ENCODE measurements around the gene LEMD2. TPM values are rescaled to one million over a fixed set of nuclear protein-coding genes. Genes with fewer than 3 reads are reported as not detected.
A peak's percentile ranks its signal among the peaks of the same experiment; 100 is the strongest.

LEMD2 gene
- total and polyA plus RNA-seq, 2 of the 4 experiments (the other 2 are of a cell fraction): 26.5 to 43.6 TPM

DNA sequence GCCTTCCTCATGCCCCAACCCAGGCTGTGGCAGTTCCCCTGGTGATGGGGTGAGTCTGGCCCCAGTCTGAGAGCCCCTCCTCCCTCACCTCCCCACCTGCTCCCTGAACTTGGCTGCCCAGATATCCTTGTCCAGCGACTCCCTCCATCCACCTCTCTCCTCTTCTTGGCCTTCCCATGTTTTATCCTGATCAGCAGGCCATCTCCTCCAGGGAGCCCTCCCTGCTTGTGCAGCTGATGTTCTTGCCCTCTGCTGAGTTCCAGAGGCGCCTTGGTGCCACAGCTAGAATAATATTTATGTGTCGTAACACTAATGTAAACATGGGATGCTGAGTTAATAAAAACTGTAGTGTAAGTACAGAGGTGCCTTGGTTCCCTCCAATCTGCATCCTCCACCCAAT lies 31.8 kb downstream of the LEMD2 start:
- Histone ChIP-seq H3K4me3 (ENCODE audit: insufficient read depth, low read depth, low read length) (no peak overlapping the region), H3K9ac (ENCODE audit: low read depth, low read length) (no peak overlapping the region), H4K5ac (ENCODE audit: low read depth, low read length) (no peak overlapping the region), H3K9me3 (ENCODE audit: control insufficient read depth, insufficient read depth, low read length) (no peaks in the 10 kb centered on the region), H3K9me1 (ENCODE audit: insufficient read depth, low read length) (no peaks in the 10 kb centered on the region), H3K4me1 (ENCODE audit: control insufficient read depth, insufficient read depth, low read length) (peaks cover 16% of the 10 kb centered on the region; the same call in 1 of the 2 replicates), H4K8ac (ENCODE audit: low read depth in 2 of 2, low read length in 2 of 2) (no peak overlapping the region), H3K18ac (ENCODE audit: low read depth, low read length) (no peak overlapping the region), H2AK5ac (ENCODE audit: low read depth, low read length) (0 out of 2 replicates have a peak overlapping the region, but pooled peaks have one; percentile 30), H3K36me3 (ENCODE audit: control insufficient read depth, insufficient read depth, low read length) (no peaks in the 10 kb centered on the region), H4K20me1 (ENCODE audit: insufficient read depth, low read length) (peaks cover 5% of the 10 kb centered on the region), H2BK120ac (ENCODE audit: low read depth, low read length) (no peak overlapping the region), H3K27me3 (ENCODE audit: control insufficient read depth, insufficient read depth, low read length) (no peaks in the 10 kb centered on the region), H4K91ac (ENCODE audit: insufficient read depth, low read depth, low read length) (no peak overlapping the region), H3K23ac (ENCODE audit: low read depth, low read length) (no peak overlapping the region), H2AFZ (replicated peaks; ENCODE audit: low read length, poor library complexity) (no peak overlapping the region), H2BK20ac (ENCODE audit: low read depth, low read length) (no peak overlapping the region), H3K27ac (ENCODE audit: insufficient read depth, low read length) (no peak overlapping the region), H3K79me1 (ENCODE audit: low read depth in 1 of 2, low read length in 2 of 2) (no peaks in the 10 kb centered on the region), H3K14ac (replicated peaks; ENCODE audit: low read depth, low read length) (no peak overlapping the region), H2AK9ac (replicated peaks; ENCODE audit: low read depth, low read length, poor library complexity) (peak overlapping the region; percentile 60), H2BK15ac (ENCODE audit: low read depth, low read length) (no peak overlapping the region), H2BK5ac (ENCODE audit: low read depth, low read length, poor library complexity, severe bottlenecking) (no peak overlapping the region), H3K4ac (ENCODE audit: low read depth, low read length) (no peak overlapping the region; the same call in 1 of the 2 replicates), H3K56ac (ENCODE audit: extremely low read depth, insufficient read depth, low read length) (no peak overlapping the region), H3K4me2 (ENCODE audit: low read depth, low read length) (no peak overlapping the region)
- POLR2A ChIA-PET (ENCODE audit: unreplicated experiment): no interaction called here
- CTCF ChIA-PET: interaction anchor here (1.4 kb wide), 1 partner anchor 271 kb away, joined by 3 read pairs; no protein-coding TSS in a partner anchor
- ATAC-seq (ENCODE audit: low read depth) (peak; percentile 10; the same call in 1 of the 2 replicates), DNase-seq (no peak)
- BruUV-seq (replicated peaks): no TSS peak
- dilution Hi-C loops (cut with HindIII; ENCODE audit: low sequenced_read_pairs, unreplicated experiment) (no loop called here), in situ Hi-C loops (cut with MboI; ENCODE audit: low sequenced_read_pairs) (no loop called here), intact Hi-C loops (cut with micrococcal nuclease) (no loop called here)
- TF ChIP-seq SMC3 (IDR thresholded peaks at IDR 0.05; ENCODE audit: low read depth, low read length) (no peak), MXI1 (IDR thresholded peaks at IDR 0.05; ENCODE audit: borderline replicate concordance, low read depth, low read length) (no peak), RAD21 (IDR thresholded peaks at IDR 0.05; ENCODE audit: low read length) (no peak), BHLHE40 (IDR thresholded peaks at IDR 0.05; ENCODE audit: low read depth, low read length) (no peak), POLR2A (IDR thresholded peaks at IDR 0.05; ENCODE audit: low read depth, low read length) (no peak), RCOR1 (IDR thresholded peaks at IDR 0.05; ENCODE audit: insufficient replicate concordance, low read length) (no peak), NFE2L2 (IDR thresholded peaks at IDR 0.05; ENCODE audit: low read depth, low read length) (no peak), MAFK (IDR thresholded peaks at IDR 0.05; ENCODE audit: low read depth, low read length) (no peak), CHD1 (IDR thresholded peaks at IDR 0.05; ENCODE audit: low read depth, low read length) (no peak), FOS (IDR thresholded peaks at IDR 0.05; ENCODE audit: low read depth, low read length) (no peak), MAZ (IDR thresholded peaks at IDR 0.05; ENCODE audit: borderline replicate concordance, low read depth, low read length) (no peak), CEBPB (IDR thresholded peaks at IDR 0.05; ENCODE audit: low read depth, low read length) (no peak), RFX5 (IDR thresholded peaks at IDR 0.05; ENCODE audit: low read depth, low read length) (no peak)
- TF ChIP-seq, protein P1, sequence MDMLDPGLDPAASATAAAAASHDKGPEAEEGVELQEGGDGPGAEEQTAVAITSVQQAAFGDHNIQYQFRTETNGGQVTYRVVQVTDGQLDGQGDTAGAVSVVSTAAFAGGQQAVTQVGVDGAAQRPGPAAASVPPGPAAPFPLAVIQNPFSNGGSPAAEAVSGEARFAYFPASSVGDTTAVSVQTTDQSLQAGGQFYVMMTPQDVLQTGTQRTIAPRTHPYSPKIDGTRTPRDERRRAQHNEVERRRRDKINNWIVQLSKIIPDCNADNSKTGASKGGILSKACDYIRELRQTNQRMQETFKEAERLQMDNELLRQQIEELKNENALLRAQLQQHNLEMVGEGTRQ (IDR thresholded peaks at IDR 0.05; ENCODE audit: low read depth, low read length): no peak
- TF ChIP-seq, protein P2, sequence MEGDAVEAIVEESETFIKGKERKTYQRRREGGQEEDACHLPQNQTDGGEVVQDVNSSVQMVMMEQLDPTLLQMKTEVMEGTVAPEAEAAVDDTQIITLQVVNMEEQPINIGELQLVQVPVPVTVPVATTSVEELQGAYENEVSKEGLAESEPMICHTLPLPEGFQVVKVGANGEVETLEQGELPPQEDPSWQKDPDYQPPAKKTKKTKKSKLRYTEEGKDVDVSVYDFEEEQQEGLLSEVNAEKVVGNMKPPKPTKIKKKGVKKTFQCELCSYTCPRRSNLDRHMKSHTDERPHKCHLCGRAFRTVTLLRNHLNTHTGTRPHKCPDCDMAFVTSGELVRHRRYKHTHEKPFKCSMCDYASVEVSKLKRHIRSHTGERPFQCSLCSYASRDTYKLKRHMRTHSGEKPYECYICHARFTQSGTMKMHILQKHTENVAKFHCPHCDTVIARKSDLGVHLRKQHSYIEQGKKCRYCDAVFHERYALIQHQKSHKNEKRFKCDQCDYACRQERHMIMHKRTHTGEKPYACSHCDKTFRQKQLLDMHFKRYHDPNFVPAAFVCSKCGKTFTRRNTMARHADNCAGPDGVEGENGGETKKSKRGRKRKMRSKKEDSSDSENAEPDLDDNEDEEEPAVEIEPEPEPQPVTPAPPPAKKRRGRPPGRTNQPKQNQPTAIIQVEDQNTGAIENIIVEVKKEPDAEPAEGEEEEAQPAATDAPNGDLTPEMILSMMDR (conservative IDR thresholded peaks at IDR 0.05; ENCODE audit: low read depth, low read length): no peak
- TF ChIP-seq, protein P3, sequence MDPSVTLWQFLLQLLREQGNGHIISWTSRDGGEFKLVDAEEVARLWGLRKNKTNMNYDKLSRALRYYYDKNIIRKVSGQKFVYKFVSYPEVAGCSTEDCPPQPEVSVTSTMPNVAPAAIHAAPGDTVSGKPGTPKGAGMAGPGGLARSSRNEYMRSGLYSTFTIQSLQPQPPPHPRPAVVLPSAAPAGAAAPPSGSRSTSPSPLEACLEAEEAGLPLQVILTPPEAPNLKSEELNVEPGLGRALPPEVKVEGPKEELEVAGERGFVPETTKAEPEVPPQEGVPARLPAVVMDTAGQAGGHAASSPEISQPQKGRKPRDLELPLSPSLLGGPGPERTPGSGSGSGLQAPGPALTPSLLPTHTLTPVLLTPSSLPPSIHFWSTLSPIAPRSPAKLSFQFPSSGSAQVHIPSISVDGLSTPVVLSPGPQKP (IDR thresholded peaks at IDR 0.05; ENCODE audit: borderline replicate concordance, low read depth, low read length): no peak
- WGBS, 2 experiments (ENCODE audit: extremely low coverage in 2 of 2, insufficient read length in 1 of 2): no CpG with 5 or more reads among the region's 3 CpGs
